ENCODE results near the gene SPARC.
A peak's percentile ranks its signal among the peaks of the same experiment; 100 is the strongest.

SPARC gene

DNA sequence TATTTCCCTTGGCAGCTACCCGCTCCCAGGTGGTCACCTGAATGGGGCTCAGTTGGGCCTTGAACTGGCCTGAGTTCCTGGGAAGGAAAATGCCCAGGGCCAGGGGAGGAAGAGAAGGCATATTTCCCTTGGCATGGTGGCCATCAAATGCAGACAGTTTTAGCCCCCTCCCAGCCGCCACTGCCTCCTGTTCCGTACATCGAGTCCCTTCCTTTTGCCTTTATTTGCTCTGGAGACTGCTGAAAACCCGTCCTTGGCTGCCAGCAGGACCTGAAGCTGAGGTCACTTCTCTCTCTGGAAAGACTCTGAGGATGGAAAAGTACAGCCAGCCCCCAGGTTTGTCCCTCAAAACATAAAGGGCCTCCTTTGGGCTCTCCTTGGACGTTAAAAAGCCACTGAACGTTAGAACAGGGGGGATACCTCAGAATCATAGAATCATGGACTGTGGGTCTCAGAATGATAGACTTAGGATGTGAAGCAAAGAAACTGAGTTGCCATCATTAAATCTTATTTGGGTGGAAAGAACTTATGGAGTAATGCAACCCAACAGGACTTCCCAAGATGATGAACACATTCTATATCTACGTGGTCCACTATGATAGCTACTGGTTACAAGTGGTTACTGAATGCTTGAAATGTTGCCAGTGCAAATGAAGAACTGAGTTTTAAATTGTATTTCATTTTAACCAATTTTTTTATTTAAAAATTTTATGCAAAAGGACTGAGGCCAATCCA is 7.1 kb downstream of the SPARC start:
- DNase-seq (ENCODE audit: low read depth in 2 of 2): peak in 1 of 2 donors; percentile 51
- peak overlapping the region in 1 of 2 donors; percentile 24 for H3K4me3 ChIP-seq (replicated peaks in 1 of 2; ENCODE audit: low read depth in 2 of 2, low read length in 2 of 2)
- TF ChIP-seq, protein P1, sequence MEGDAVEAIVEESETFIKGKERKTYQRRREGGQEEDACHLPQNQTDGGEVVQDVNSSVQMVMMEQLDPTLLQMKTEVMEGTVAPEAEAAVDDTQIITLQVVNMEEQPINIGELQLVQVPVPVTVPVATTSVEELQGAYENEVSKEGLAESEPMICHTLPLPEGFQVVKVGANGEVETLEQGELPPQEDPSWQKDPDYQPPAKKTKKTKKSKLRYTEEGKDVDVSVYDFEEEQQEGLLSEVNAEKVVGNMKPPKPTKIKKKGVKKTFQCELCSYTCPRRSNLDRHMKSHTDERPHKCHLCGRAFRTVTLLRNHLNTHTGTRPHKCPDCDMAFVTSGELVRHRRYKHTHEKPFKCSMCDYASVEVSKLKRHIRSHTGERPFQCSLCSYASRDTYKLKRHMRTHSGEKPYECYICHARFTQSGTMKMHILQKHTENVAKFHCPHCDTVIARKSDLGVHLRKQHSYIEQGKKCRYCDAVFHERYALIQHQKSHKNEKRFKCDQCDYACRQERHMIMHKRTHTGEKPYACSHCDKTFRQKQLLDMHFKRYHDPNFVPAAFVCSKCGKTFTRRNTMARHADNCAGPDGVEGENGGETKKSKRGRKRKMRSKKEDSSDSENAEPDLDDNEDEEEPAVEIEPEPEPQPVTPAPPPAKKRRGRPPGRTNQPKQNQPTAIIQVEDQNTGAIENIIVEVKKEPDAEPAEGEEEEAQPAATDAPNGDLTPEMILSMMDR (IDR thresholded peaks at IDR 0.05; ENCODE audit: low read depth, low read length): no peak

DNA sequence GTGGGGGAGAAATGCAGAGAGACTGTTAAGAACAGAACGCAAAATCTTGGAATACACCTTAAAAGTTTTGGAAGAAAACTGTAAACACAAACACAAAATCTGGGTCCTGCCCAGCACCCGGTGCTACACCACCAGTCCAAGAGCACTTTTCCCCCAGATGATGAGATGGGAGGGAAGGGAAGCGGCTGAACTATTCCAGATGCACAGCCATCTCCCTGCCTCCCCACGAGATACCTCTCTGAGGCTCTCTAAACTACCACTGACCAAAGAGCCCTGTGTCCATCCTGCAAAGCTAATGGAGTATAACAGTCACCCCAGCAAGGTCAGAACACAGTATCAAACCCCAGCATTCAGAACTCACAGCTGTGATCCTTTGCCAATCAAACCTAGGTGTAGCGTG is 8.0 kb downstream of the SPARC start:
- DNase-seq (ENCODE audit: low read depth in 2 of 2): peak in 1 of 2 donors; percentile 35
- TF ChIP-seq, protein P1 (IDR thresholded peaks at IDR 0.05; ENCODE audit: low read depth, low read length): no peak
- H3K4me3 ChIP-seq (replicated peaks in 1 of 2; ENCODE audit: low read depth in 2 of 2, low read length in 2 of 2): peak overlapping the region in 1 of 2 donors; percentile 29

DNA sequence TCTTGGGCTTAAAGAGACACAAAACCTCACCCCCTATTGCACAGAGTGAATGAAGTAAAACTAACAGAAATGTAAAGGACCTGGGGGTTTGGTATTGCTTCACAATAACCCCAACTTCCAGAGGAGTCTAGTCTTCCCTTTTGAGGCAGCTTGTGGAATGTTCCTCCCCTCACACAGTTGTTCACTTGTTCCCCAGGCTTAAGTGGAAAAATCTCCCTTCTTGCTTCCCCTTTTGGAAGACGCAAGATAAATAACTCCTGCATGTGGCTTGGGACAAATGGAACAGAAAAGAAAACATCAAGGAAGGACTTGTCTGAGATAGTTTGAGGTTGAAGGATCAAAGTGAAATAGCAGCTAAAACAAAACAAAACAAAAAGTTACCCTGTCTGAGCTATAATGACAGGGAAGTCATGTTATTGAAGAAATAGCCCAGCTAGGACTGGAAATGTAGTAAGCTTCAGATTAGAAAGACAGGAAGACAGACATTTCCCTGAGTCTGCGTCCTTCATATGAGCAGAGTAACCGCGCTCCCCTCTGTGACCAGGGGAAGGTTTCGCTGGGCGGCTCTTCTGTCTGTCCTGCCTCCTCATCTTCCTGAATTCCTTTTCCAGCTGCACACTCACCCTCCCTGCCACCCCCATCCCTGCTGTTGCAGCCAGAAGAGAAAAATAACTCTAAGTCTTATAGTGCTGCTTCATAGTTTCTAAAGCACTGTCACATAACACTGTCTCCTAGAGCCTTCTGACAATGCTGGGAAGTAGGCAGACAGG is 8.8 kb downstream of the SPARC start:
- DNase-seq (ENCODE audit: low read depth in 2 of 2): peak; percentile 67 to 77
- TF ChIP-seq, protein P1 (IDR thresholded peaks at IDR 0.05; ENCODE audit: low read depth, low read length): no peak
- H3K4me3 ChIP-seq (replicated peaks in 1 of 2; ENCODE audit: low read depth in 2 of 2, low read length in 2 of 2): no peak overlapping the region

DNA sequence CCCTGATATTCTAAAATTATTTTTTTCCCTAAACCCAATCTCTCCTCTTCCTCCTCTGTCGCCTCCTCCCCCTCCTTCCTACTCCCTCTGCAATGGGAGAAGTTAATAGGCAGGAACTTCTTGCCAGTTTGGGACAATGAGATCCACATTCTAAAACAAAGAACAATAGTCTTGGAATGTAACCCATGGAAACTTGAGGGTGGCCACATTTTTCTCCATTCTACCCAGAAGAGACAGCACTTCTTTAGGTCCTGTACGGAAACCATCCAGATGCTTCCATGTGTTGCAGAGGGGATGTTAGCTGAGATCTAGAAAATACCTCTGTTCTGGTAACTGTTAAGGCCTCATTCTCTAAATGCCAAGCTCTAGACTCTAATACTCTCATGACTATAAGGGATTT is 10.0 kb downstream of the SPARC start:
- TF ChIP-seq, protein P1 (IDR thresholded peaks at IDR 0.05; ENCODE audit: low read depth, low read length): no peak
- H3K4me3 ChIP-seq (replicated peaks in 1 of 2; ENCODE audit: low read depth in 2 of 2, low read length in 2 of 2): no peak overlapping the region
- peak; percentile 54 to 78 for DNase-seq (ENCODE audit: low read depth in 2 of 2)

DNA sequence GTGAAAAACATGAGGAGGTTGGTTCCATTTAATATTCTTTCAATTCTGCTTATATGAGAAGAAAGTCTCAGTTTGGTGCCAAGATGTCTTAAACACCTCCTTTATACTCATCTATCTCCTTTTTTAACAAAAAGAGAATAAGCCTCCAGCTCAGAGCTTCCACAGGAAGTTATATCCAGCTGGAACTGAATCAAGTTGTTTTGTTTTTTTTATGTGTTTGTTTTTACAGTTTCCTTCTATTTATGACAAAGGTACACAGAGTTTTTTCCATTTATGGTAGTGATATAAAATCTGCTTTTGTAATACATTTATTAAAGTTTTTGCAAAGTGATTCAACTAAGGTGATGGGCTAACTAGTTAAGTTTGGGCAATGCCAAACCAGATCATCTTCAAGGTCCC is 10.4 kb downstream of the SPARC start:
- peak in 1 of 2 donors; percentile 56 for DNase-seq (ENCODE audit: low read depth in 2 of 2)
- H3K4me3 ChIP-seq (replicated peaks in 1 of 2; ENCODE audit: low read depth in 2 of 2, low read length in 2 of 2): peak overlapping the region in 1 of 2 donors; percentile 11
- TF ChIP-seq, protein P1 (IDR thresholded peaks at IDR 0.05; ENCODE audit: low read depth, low read length): no peak

DNA sequence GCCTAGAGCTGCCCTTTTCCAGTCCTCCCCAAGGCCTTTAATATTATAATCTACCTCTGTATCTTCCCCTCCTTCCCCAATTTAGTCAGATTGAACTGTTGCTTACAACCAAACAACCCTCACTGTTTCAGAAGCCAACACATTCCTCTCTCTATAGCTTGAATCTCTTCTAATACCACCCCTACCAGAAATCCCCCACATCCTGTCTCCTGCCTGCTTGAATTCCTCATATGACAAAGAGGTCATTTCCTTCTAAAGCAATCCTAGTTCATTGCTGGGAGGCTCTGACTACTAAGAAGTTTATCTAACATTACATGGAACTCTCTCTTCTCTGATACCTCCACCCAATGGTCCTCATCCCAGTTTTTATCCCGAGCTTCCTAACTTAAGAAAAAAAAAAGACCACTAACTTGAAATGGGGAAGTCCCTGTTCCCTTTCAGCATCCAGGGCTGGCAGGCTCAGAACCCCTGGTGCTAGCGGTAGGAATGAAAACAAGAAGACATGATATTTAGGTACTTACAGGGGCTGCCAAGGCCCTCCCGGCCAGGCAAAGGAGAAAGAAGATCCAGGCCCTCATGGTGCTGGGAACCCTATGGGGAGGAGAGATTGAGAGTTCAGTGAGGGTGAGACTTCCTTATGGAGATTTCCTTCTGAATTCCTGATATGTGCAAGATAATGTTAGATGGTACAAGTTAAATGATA is 11.0 kb downstream of the SPARC start:
- peak; percentile 71 to 82 for DNase-seq (ENCODE audit: low read depth in 2 of 2)
- TF ChIP-seq, protein P1 (IDR thresholded peaks at IDR 0.05; ENCODE audit: low read depth, low read length): no peak
- H3K4me3 ChIP-seq (replicated peaks in 1 of 2; ENCODE audit: low read depth in 2 of 2, low read length in 2 of 2): peak overlapping the region in 1 of 2 donors; percentile 11
